Measurements from ENCODE around the gene SLAMF1. TPM values are rescaled to one million over a fixed set of nuclear protein-coding genes. Genes with fewer than 3 reads are reported as not detected.

SLAMF1 gene
- total and polyA plus RNA-seq, 2 donors (not counting 1 experiment from before 2014, with no cell fraction given): 20.7 to 42.3 TPM

DNA sequence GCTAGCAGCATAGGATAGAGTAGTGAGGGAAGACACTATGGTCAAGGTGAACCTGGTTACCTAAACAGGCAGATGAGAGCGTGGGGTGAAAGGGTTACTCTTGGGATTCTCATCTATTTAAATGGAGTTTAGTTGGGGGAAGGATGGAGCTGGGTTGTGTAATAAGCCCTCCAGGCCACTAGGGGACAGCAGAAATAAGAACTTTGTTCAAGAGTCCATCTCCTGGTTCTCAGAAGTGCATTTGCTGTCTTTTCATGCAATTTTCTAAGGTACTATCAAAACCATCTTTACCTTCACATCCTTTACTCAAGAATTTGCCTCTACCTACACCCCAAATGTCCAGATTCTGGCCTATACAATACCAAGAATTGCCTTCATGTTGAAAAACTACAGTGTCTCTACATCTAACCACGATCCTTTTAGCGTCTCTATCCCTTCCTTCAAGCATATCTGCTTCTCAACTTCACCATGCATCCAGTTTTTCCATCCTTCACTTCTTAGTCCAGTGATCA lies 28.0 kb downstream of the SLAMF1 start:
- Histone ChIP-seq H3K79me2 (ENCODE audit: control insufficient read depth, insufficient read depth, low read length) (peaks cover 52% of the 10 kb centered on the region), H3K36me3 (replicated peaks in 1 of 2; ENCODE audit: control extremely low read depth in 1 of 2, control insufficient read depth in 1 of 2, extremely low read depth in 1 of 2, insufficient read depth in 2 of 2, low read length in 1 of 2) (peaks cover 0 to 66% of the 10 kb centered on the region in 2 experiments), H3K4me3 (ENCODE audit: control extremely low read depth in 1 of 5, extremely low read depth in 1 of 5, insufficient read depth in 1 of 5, low read depth in 2 of 5, low read length in 4 of 5) (no peak overlapping the region), H3K9me3 (ENCODE audit: control extremely low read depth in 1 of 3, control insufficient read depth in 2 of 3, insufficient read depth in 1 of 3, low read length in 2 of 3) (peaks cover 0 to 4% (median 0%) of the 10 kb centered on the region in 3 donors), H3K27me3 (replicated peaks in 1 of 4; ENCODE audit: control extremely low read depth in 1 of 4, control insufficient read depth in 3 of 4, insufficient read depth in 4 of 4, low read length in 3 of 4) (no peaks in the 10 kb centered on the region), H3K4me2 (replicated peaks; ENCODE audit: low read depth, low read length, poor library complexity, severe bottlenecking) (no peak overlapping the region), H2AFZ (ENCODE audit: insufficient read depth, low read depth, low read length, poor library complexity, severe bottlenecking) (no peak overlapping the region), H3K4me1 (ENCODE audit: control insufficient read depth in 2 of 2, insufficient read depth in 2 of 2, low read length in 2 of 2) (peaks cover 35 to 43% of the 10 kb centered on the region in 2 donors), H4K20me1 (ENCODE audit: control insufficient read depth, insufficient read depth, low read length, poor library complexity, severe bottlenecking) (no peaks in the 10 kb centered on the region), H3K9ac (ENCODE audit: low read length) (no peak overlapping the region), H3K27ac (ENCODE audit: low read length in 2 of 2) (peak overlapping the region in 1 of 2 donors; percentile 2)
- WGBS (ENCODE audit: insufficient coverage): 95% methylated on average over 3 of the region's 3 CpGs
- H3K4me3 Mint-ChIP-seq: no peak overlapping the region
- H3K27ac Mint-ChIP-seq: peak overlapping the region; percentile 8
- ATAC-seq (ENCODE audit: low read depth): peak; percentile 42
- ChIA-PET CTCF (interaction anchor here (0.7 to 5.8 kb wide), 32 partner anchors 10 to 335 kb away, joined by 3 to 73 read pairs (median 4); partner anchors contain the start of genes ITLN2 and SLAMF1), POLR2A (interaction anchor here (0.6 to 1.1 kb wide), 2 partner anchors 11 to 51 kb away, joined by 4 read pairs; no protein-coding TSS in a partner anchor)
- H3K4me1 Mint-ChIP-seq: peaks cover 59% of the 10 kb centered on the region
- H3K27me3 Mint-ChIP-seq: no peaks in the 10 kb centered on the region
- intact Hi-C loops (cut with micrococcal nuclease): loop anchor here (2.0 kb wide), 1 partner anchor 56 kb away; no protein-coding TSS in a partner anchor
- TF ChIP-seq, protein P1, sequence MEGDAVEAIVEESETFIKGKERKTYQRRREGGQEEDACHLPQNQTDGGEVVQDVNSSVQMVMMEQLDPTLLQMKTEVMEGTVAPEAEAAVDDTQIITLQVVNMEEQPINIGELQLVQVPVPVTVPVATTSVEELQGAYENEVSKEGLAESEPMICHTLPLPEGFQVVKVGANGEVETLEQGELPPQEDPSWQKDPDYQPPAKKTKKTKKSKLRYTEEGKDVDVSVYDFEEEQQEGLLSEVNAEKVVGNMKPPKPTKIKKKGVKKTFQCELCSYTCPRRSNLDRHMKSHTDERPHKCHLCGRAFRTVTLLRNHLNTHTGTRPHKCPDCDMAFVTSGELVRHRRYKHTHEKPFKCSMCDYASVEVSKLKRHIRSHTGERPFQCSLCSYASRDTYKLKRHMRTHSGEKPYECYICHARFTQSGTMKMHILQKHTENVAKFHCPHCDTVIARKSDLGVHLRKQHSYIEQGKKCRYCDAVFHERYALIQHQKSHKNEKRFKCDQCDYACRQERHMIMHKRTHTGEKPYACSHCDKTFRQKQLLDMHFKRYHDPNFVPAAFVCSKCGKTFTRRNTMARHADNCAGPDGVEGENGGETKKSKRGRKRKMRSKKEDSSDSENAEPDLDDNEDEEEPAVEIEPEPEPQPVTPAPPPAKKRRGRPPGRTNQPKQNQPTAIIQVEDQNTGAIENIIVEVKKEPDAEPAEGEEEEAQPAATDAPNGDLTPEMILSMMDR (IDR thresholded peaks at IDR 0.05): peak; percentile 79
- TF ChIP-seq EZH2 (IDR thresholded peaks at IDR 0.05; ENCODE audit: borderline replicate concordance, insufficient read depth, low read depth, low read length, poor library complexity, severe bottlenecking): no peak
- peaks cover 5% of the 10 kb centered on the region for H3K9me3 Mint-ChIP-seq (ENCODE audit: insufficient read depth)
- peak; percentile 58 for DNase-seq

DNA sequence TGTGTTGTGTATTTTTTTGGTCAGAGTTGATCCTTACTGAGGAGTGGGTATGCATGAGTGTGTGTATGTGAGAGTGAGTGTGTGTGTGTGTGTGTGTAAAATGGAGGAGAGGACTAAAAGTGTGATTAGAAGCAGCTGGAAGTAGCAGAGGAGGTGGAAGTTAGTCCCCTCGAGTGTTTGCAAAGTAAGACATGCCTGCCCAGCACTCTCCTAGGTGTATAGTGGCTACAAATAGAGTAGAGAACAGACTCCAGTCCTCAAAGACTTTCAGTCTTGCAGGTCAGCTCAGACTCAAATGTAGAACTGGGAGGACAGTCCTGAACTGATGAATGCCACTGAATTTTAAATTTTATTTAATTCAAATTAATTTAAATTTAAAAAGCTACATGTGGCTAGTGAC lies 28.5 kb downstream of the SLAMF1 start:
- no peak overlapping the region for H3K27ac Mint-ChIP-seq
- Histone ChIP-seq H3K79me2 (ENCODE audit: control insufficient read depth, insufficient read depth, low read length) (peaks cover 47% of the 10 kb centered on the region), H2AFZ (ENCODE audit: insufficient read depth, low read depth, low read length, poor library complexity, severe bottlenecking) (no peak overlapping the region), H3K9me3 (ENCODE audit: control extremely low read depth in 1 of 3, control insufficient read depth in 2 of 3, insufficient read depth in 1 of 3, low read length in 2 of 3) (peaks cover 0 to 4% (median 0%) of the 10 kb centered on the region in 3 donors), H3K4me3 (ENCODE audit: control extremely low read depth in 1 of 5, extremely low read depth in 1 of 5, insufficient read depth in 1 of 5, low read depth in 2 of 5, low read length in 4 of 5) (no peak overlapping the region), H3K4me1 (ENCODE audit: control insufficient read depth in 2 of 2, insufficient read depth in 2 of 2, low read length in 2 of 2) (peaks cover 30 to 39% of the 10 kb centered on the region in 2 donors), H4K20me1 (ENCODE audit: control insufficient read depth, insufficient read depth, low read length, poor library complexity, severe bottlenecking) (no peaks in the 10 kb centered on the region), H3K9ac (ENCODE audit: low read length) (no peak overlapping the region), H3K27me3 (replicated peaks in 1 of 4; ENCODE audit: control extremely low read depth in 1 of 4, control insufficient read depth in 3 of 4, insufficient read depth in 4 of 4, low read length in 3 of 4) (no peaks in the 10 kb centered on the region), H3K36me3 (replicated peaks in 1 of 2; ENCODE audit: control extremely low read depth in 1 of 2, control insufficient read depth in 1 of 2, extremely low read depth in 1 of 2, insufficient read depth in 2 of 2, low read length in 1 of 2) (peaks cover 0 to 66% of the 10 kb centered on the region in 2 experiments), H3K27ac (ENCODE audit: low read length in 2 of 2) (no peak overlapping the region), H3K4me2 (replicated peaks; ENCODE audit: low read depth, low read length, poor library complexity, severe bottlenecking) (no peak overlapping the region)
- DNase-seq (no peak), ATAC-seq (ENCODE audit: low read depth) (no peak)
- ChIA-PET CTCF (interaction anchor here (0.6 to 5.8 kb wide), 27 partner anchors 11 to 372 kb away, joined by 3 to 73 read pairs (median 4); partner anchors contain the start of gene SLAMF1), POLR2A (interaction anchor here (1.1 kb wide), 1 partner anchor 11 kb away, joined by 4 read pairs; no protein-coding TSS in a partner anchor)
- TF ChIP-seq, protein P1 (IDR thresholded peaks at IDR 0.05): no peak
- no peak for TF ChIP-seq EZH2 (IDR thresholded peaks at IDR 0.05; ENCODE audit: borderline replicate concordance, insufficient read depth, low read depth, low read length, poor library complexity, severe bottlenecking)
- WGBS (ENCODE audit: insufficient coverage): 63% methylated on average over 1 of the region's 1 CpG
- no peak overlapping the region for H3K4me3 Mint-ChIP-seq
- peaks cover 5% of the 10 kb centered on the region for H3K9me3 Mint-ChIP-seq (ENCODE audit: insufficient read depth)
- intact Hi-C loops (cut with micrococcal nuclease): loop anchor here (2.0 kb wide), 1 partner anchor 56 kb away; no protein-coding TSS in a partner anchor
- no peaks in the 10 kb centered on the region for H3K27me3 Mint-ChIP-seq
- peaks cover 54% of the 10 kb centered on the region for H3K4me1 Mint-ChIP-seq
